Prostate gland (tissue), 2 donors: ENCODE data around the gene ADAP2.

Experiments
- CTCF ChIP-seq, 4 experiments: fragments of 200-600 bp in 2 of 4; fragments of 450-650 bp in 2 of 4; sonication (generic) in 2 of 4; IDR thresholded peaks; 1 replicate in 3 of 4; 2 replicates in 1 of 4; pipeline ENCODE4 v1.5.1; 2016 to 2019; ENCODE audit warnings: antibody characterized with exemption in 4 of 4, mild to moderate bottlenecking in 2 of 4, moderate library complexity in 2 of 4
- POLR2A ChIP-seq: fragments of 450-650 bp; IDR thresholded peaks from one replicate; pipeline ENCODE4 v1.6.1; 2016; ENCODE audit warnings: antibody characterized with exemption, mild to moderate bottlenecking

GRCh38 chr17:30961209-30962188, 39.8 kb downstream of the ADAP2 start:
- TF ChIP-seq CTCF (IDR thresholded peaks at IDR 0.05) (no peak), POLR2A (no peak)
